Glutamatergic neuron (in vitro differentiated cells): ENCODE results near the gene TDRD9. TPM values are rescaled to one million over a fixed set of nuclear protein-coding genes. Genes with fewer than 3 reads are reported as not detected.

Source experiments
- DNase-seq: peaks from one replicate; pipeline ENCODE4 v3.0.0; 2022
- H3K27ac Mint-ChIP-seq: one replicate; pipeline ENCODE4 v1.8.0; 2020; ENCODE audit warnings: mild to moderate bottlenecking, mixed read lengths, inconsistent platforms; ENCODE audit not compliant: unreplicated experiment
- H3K27me3 Mint-ChIP-seq: one replicate; pipeline ENCODE4 v1.8.0; 2020; ENCODE audit warnings: mild to moderate bottlenecking, moderate library complexity, mixed read lengths, inconsistent platforms; ENCODE audit not compliant: unreplicated experiment
- H3K36me3 Mint-ChIP-seq: one replicate; pipeline ENCODE4 v1.8.0; 2020; ENCODE audit warnings: mild to moderate bottlenecking, mixed read lengths, inconsistent platforms; ENCODE audit not compliant: unreplicated experiment
- H3K4me1 Mint-ChIP-seq: one replicate; pipeline ENCODE4 v1.8.0; 2020; ENCODE audit warnings: mild to moderate bottlenecking, low read depth, mixed read lengths, inconsistent platforms; ENCODE audit not compliant: unreplicated experiment
- H3K4me3 Mint-ChIP-seq: one replicate; pipeline ENCODE4 v1.8.0; 2020; ENCODE audit warnings: mild to moderate bottlenecking, mixed read lengths, inconsistent platforms; ENCODE audit not compliant: unreplicated experiment
- H3K9me3 Mint-ChIP-seq: one replicate; pipeline ENCODE4 v1.8.0; 2020; ENCODE audit warnings: mild to moderate bottlenecking, moderate library complexity, mixed read lengths, inconsistent platforms; ENCODE audit not compliant: unreplicated experiment
- total RNA-seq: library from RNA; stranded (reverse); fragmentation: NEBNext Ultra II Directional; extraction: Animal tissue kit (Norgen Biotek cat#: 25700); gene quantifications from one replicate; pipeline ENCODE4 v1.2.1, GENCODE V29; 2021; ENCODE audit not compliant: unreplicated experiment
- TF ChIP-seq, protein P1 (sequence below): fragments of 200-600 bp; sonication (generic); IDR thresholded peaks from one replicate; pipeline ENCODE4 v1.5.0; 2021; ENCODE audit not compliant: partially characterized antibody, unreplicated experiment

TDRD9 gene
- total RNA-seq, 1 donor from 2014 or later, result not detected

DNA sequence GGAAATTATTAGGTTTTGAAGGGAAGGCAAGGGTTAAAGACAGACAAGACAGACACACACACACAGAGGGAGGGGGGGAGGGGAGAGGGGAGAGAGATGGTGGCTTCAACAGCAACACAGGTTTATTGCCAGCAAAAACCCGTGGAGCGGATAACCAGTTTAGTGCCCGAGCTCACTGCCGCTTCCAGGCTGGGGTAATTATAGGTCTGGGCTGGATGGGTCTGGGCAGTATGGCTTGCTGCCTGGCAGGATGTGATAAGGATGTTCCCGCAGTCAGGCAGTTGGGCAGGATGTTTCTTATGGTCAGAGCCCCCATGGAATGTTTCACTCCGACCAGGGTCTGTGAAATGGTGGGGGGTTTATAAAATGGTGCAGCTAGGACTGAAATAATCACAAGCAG lies 4.4 kb upstream of the TDRD9 start:
- Mint-ChIP-seq H3K36me3 (no peaks in the 10 kb centered on the region), H3K27me3 (peaks cover 4% of the 10 kb centered on the region), H3K4me3 (no peak overlapping the region), H3K4me1 (peaks cover 4% of the 10 kb centered on the region), H3K27ac (no peak overlapping the region), H3K9me3 (peaks cover 3% of the 10 kb centered on the region)
- TF ChIP-seq, protein P1, sequence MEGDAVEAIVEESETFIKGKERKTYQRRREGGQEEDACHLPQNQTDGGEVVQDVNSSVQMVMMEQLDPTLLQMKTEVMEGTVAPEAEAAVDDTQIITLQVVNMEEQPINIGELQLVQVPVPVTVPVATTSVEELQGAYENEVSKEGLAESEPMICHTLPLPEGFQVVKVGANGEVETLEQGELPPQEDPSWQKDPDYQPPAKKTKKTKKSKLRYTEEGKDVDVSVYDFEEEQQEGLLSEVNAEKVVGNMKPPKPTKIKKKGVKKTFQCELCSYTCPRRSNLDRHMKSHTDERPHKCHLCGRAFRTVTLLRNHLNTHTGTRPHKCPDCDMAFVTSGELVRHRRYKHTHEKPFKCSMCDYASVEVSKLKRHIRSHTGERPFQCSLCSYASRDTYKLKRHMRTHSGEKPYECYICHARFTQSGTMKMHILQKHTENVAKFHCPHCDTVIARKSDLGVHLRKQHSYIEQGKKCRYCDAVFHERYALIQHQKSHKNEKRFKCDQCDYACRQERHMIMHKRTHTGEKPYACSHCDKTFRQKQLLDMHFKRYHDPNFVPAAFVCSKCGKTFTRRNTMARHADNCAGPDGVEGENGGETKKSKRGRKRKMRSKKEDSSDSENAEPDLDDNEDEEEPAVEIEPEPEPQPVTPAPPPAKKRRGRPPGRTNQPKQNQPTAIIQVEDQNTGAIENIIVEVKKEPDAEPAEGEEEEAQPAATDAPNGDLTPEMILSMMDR, result no peak
- no peak for DNase-seq

DNA sequence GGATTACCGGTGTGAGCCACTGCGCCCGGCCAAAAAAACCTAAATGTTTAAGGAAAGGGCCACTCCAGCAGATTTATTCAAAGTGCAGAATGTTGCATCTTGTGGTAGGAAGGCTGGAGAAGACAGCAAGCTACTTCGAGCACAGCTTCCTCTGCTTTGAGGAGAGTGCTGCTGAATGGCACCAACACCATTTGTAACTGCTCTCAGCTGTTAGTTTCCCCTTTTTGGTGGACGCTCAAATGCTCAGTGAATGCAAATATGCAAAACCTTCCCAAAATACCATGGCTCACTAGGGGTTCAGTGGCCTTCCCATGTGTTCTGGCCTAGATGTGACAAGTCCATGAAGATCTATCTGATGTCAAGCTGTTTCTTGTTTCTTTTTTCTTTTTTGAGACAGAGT lies 2.9 kb upstream of the TDRD9 start:
- H3K4me1 Mint-ChIP-seq, result peaks cover 4% of the 10 kb centered on the region
- peaks cover 4% of the 10 kb centered on the region for H3K27me3 Mint-ChIP-seq

DNA sequence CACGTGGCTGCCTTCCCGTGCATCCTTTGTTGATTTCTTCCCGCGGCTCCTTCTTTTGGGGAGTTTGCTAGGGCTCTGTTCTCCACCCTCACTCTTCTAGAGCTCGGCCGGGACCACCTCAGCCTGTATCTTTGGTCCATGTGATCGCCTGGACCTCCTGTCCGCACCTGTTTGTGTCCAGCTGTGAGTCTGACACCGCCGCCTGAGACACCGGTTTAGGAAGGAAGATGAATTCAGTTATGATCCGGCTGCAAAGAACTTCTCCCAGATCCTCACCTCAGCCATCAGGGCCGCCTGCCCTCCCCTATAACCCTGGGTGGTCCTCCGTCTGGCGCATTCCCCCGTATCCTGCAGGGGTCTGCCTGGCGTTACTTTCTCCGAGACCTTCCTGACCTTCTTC lies 690 bp upstream of the TDRD9 start:
- Mint-ChIP-seq H3K36me3 (no peaks in the 10 kb centered on the region), H3K9me3 (peaks cover 3% of the 10 kb centered on the region), H3K27me3 (no peaks in the 10 kb centered on the region), H3K27ac (no peak overlapping the region), H3K4me1 (no peaks in the 10 kb centered on the region), H3K4me3 (no peak overlapping the region)
- no peak for DNase-seq
- TF ChIP-seq, protein P1, result no peak

More for the DNA sequence above, 2.9 kb upstream of the TDRD9 start:
- peaks cover 6% of the 10 kb centered on the region for H3K9me3 Mint-ChIP-seq
- no peaks in the 10 kb centered on the region for H3K36me3 Mint-ChIP-seq
- TF ChIP-seq, protein P1, result no peak
- DNase-seq, result no peak
- H3K27ac Mint-ChIP-seq, result no peak overlapping the region
- H3K4me3 Mint-ChIP-seq, result no peak overlapping the region

DNA sequence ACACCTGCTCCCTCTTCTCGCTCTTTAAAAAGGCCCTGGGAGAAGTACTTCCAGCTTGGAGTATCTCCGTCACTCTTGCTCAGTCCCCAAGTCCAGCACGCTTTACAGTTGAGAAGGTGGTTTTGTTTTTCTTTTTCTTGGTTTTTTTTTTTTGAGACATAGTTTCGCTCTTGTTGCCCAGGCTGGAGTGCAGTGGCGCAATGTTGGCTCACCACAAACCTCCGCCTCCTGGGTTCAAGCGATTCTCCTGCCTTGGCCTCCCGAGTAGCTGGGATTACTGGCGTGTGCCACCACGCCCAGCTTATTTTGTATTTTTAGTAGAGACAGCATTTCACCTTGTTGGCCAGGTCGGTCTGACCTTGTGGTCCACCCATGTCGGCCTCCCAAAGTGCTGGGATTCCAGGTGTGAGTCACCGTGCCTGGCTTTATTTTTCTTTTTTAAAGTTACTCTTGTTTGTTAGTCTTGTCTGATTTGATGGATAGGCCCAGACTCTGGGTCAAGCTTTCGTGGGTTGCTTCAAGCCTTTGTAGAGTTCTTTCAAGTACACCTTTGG lies 1.9 kb downstream of the TDRD9 start:
- TF ChIP-seq, protein P1, result no peak
- DNase-seq, result no peak
- no peak overlapping the region for H3K27ac Mint-ChIP-seq
- H3K4me3 Mint-ChIP-seq, result no peak overlapping the region
- H3K27me3 Mint-ChIP-seq, result no peaks in the 10 kb centered on the region
- H3K4me1 Mint-ChIP-seq, result no peaks in the 10 kb centered on the region
- H3K36me3 Mint-ChIP-seq, result no peaks in the 10 kb centered on the region
- peaks cover 3% of the 10 kb centered on the region for H3K9me3 Mint-ChIP-seq

DNA sequence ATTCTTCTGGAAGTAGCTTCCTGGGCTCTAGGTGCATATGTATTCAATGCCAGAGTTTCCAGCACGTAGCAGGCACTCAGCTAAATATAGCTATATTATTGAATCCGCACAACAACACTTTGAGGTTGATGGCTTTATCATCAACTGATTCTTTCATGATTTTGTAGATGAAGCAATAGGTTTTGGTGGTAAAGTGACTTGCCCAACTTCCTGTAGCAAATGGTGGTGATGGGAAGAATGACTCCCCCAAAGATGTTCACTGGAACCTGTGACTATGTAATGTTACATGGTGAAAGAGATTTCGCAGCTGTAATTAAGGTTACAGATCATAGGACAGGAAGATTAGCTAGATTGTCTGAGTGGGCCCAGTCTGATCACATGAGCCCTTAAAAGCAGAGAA lies 3.2 kb downstream of the TDRD9 start:
- Mint-ChIP-seq H3K27me3 (no peaks in the 10 kb centered on the region), H3K4me3 (no peak overlapping the region), H3K36me3 (no peaks in the 10 kb centered on the region), H3K9me3 (peaks cover 3% of the 10 kb centered on the region), H3K4me1 (no peaks in the 10 kb centered on the region), H3K27ac (no peak overlapping the region)
- DNase-seq, result no peak
- TF ChIP-seq, protein P1, result no peak
